ENCODE results near the gene XPC. TPM values are rescaled to one million over a fixed set of nuclear protein-coding genes. Genes with fewer than 3 reads are reported as not detected.

The XPC gene
- total RNA-seq, 1 donor from 2014 or later, result 41.6 TPM

GRCh38 chr3:14139771-14140170 is 38.6 kb downstream of the XPC start:
- H3K27ac Mint-ChIP-seq (ENCODE audit: unreplicated experiment), result no peak overlapping the region
- TF ChIP-seq CTCF (conservative IDR thresholded peaks at IDR 0.05), result no peak
- H3K4me3 Mint-ChIP-seq, result no peak overlapping the region
- peaks cover 3% of the 10 kb centered on the region for H3K36me3 Mint-ChIP-seq (ENCODE audit: low read depth)
- no peaks in the 10 kb centered on the region for H3K9me3 Mint-ChIP-seq
- no peak for DNase-seq (ENCODE audit: low read depth, low spot score)
- H3K27me3 Mint-ChIP-seq (ENCODE audit: low read depth), result no peaks in the 10 kb centered on the region
- H3K4me1 Mint-ChIP-seq, result peaks cover 16% of the 10 kb centered on the region

- Mint-ChIP-seq H3K36me3 (ENCODE audit: low read depth) (peaks cover 3% of the 10 kb centered on the region), H3K9me3 (no peaks in the 10 kb centered on the region), H3K27ac (ENCODE audit: unreplicated experiment) (peak overlapping the region; percentile 35), H3K4me1 (peaks cover 9% of the 10 kb centered on the region), H3K4me3 (no peak overlapping the region), H3K27me3 (ENCODE audit: low read depth) (no peaks in the 10 kb centered on the region)
- TF ChIP-seq CTCF (conservative IDR thresholded peaks at IDR 0.05), result no peak
- DNase-seq (ENCODE audit: low read depth, low spot score), result no peak
These were observed 39.3 kb downstream of the XPC start for GRCh38 chr3:14138878-14139655.

DNA sequence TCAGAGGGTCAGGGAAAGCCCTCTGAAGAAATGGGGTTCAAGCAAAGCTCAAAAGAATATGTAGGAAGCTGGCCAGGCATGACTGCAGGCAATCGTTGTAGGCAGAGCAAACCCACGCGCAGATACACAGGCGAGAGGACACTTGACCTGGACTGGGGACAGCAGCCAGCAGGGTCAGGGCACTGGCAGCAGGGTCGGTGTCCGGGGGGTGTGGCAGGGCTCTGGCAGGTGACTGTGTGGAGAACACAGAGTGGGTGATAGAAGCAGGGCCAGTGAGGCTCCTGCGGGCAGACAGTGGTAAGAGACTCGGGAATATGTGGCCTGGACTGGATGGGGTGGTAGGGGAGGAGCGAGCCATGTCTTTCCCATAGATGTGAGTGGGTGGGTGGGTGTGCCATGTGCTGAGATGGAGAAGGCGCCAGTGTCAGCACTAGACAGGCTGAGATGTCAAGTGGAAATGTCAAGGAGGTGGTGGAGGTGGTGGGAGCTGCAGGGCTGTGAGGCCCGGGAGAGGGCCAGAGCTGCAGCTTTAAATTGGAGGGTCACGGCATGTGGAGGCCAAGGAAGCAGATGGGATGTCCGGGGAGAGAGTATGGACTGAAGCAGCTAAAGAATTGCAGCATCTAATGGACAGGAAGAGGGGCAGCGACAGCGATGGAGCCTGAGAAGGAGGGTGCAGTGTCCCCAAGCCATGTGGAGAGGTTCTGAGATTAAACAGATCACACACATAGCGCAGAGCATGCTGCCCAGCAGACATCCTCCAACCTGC is 40.1 kb downstream of the XPC start:
- DNase-seq (ENCODE audit: low read depth, low spot score), result no peak
- H3K4me3 Mint-ChIP-seq, result no peak overlapping the region
- H3K9me3 Mint-ChIP-seq, result no peaks in the 10 kb centered on the region
- H3K36me3 Mint-ChIP-seq (ENCODE audit: low read depth), result peaks cover 3% of the 10 kb centered on the region
- TF ChIP-seq CTCF (conservative IDR thresholded peaks at IDR 0.05), result no peak
- no peaks in the 10 kb centered on the region for H3K27me3 Mint-ChIP-seq (ENCODE audit: low read depth)
- H3K4me1 Mint-ChIP-seq, result peaks cover 7% of the 10 kb centered on the region
- H3K27ac Mint-ChIP-seq (ENCODE audit: unreplicated experiment), result peak overlapping the region; percentile 62

DNA sequence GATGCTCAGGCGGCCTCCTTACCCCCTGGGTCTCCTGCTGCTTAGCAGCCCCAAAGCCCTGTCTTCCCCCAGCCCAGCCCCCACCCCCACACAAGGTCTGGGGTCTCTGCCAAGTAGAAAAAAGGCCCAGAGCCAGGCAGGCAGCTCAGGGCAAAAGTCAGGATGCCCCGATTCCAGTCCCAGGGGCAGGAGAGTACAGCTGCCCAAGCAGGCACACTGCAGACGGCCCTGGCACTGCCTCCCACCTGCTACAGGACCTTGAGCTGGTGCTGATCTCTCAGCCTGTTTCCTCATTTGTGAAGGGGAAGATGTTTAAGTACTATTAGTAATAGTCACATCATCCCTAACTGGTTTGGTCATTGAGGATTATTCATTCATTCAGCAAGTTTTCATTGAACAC is 41.0 kb downstream of the XPC start:
- no peak overlapping the region for H3K27ac Mint-ChIP-seq (ENCODE audit: unreplicated experiment)
- TF ChIP-seq CTCF (conservative IDR thresholded peaks at IDR 0.05), result no peak
- no peak for DNase-seq (ENCODE audit: low read depth, low spot score)
- no peaks in the 10 kb centered on the region for H3K27me3 Mint-ChIP-seq (ENCODE audit: low read depth)
- peaks cover 3% of the 10 kb centered on the region for H3K36me3 Mint-ChIP-seq (ENCODE audit: low read depth)
- no peak overlapping the region for H3K4me3 Mint-ChIP-seq
- no peaks in the 10 kb centered on the region for H3K9me3 Mint-ChIP-seq
- H3K4me1 Mint-ChIP-seq, result peaks cover under 1% of the 10 kb centered on the region

GRCh38 chr3:14137004-14137403 is 41.4 kb downstream of the XPC start:
- no peak for DNase-seq (ENCODE audit: low read depth, low spot score)

More at GRCh38 chr3:14137004-14137403, 41.4 kb downstream of the XPC start:
- no peak for TF ChIP-seq CTCF (conservative IDR thresholded peaks at IDR 0.05)
- no peaks in the 10 kb centered on the region for H3K4me1 Mint-ChIP-seq
- peaks cover 3% of the 10 kb centered on the region for H3K36me3 Mint-ChIP-seq (ENCODE audit: low read depth)
- no peak overlapping the region for H3K27ac Mint-ChIP-seq (ENCODE audit: unreplicated experiment)
- H3K9me3 Mint-ChIP-seq, result no peaks in the 10 kb centered on the region
- no peaks in the 10 kb centered on the region for H3K27me3 Mint-ChIP-seq (ENCODE audit: low read depth)
- H3K4me3 Mint-ChIP-seq, result no peak overlapping the region

All from neural crest cell (in vitro differentiated cells).